ENCODE results near the gene RTL10. TPM values are rescaled to one million over a fixed set of nuclear protein-coding genes. Genes with fewer than 3 reads are reported as not detected.

Gene RTL10
- total and polyA plus RNA-seq, 2 of the 8 experiments (the other 6 are each of a cell fraction or from before 2014, with no cell fraction given), result 11.5 to 18.8 TPM

DNA sequence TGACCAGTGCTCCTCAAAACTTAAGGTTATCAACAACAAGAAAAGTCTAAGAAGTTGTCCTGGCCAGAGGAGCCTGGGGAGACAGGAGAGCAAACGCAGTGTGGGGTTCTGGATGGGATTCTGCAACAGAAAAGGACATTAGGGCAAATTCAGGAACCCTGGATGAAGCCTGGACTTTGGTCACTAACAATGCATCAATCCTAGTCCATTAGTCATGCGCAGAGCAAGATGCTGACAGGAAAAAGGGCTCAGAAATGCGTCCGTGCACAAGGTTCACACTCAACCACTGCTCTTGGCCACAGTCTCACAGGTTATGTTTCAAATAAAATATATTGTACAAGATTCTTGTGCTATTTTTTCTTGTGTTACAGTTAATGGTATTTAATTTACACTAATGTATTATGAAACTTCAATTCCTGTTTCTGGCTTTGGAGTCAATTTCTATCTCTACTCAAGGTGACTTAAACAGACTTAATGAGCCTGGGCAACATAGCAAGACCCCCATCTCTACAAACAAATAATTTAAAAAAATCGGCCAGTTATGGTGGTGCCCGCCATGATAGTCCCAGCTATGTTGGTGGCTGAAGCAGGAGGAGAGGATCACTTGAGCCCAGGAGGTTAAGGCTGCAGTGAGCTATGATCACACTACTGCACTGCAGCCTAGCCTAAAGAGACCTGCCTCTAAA, 13.6 kb downstream of the RTL10 start (continued):
- no peak for TF ChIP-seq RXRA (IDR thresholded peaks at IDR 0.05; ENCODE audit: insufficient read depth, low read depth, low read length)
- TF ChIP-seq KDM5A (IDR thresholded peaks at IDR 0.05; ENCODE audit: low read length), result no peak
- no peak for TF ChIP-seq SRF (IDR thresholded peaks at IDR 0.05; ENCODE audit: low read depth, low read length)
- no peak for TF ChIP-seq EZH2 (IDR thresholded peaks at IDR 0.05; ENCODE audit: low read depth, low read length, severe bottlenecking)
- TF ChIP-seq GTF2F1 (IDR thresholded peaks at IDR 0.05; ENCODE audit: borderline replicate concordance, low read depth, low read length), result no peak
- no peak for TF ChIP-seq TBP (IDR thresholded peaks at IDR 0.05; ENCODE audit: low read depth, low read length)
- TF ChIP-seq TAF7 (optimal IDR thresholded peaks at IDR 0.05; ENCODE audit: borderline replicate concordance, low read depth, low read length), result no peak
- TF ChIP-seq, protein P1, sequence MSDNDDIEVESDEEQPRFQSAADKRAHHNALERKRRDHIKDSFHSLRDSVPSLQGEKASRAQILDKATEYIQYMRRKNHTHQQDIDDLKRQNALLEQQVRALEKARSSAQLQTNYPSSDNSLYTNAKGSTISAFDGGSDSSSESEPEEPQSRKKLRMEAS (IDR thresholded peaks at IDR 0.05), result no peak
